Muscle of leg (tissue), 11 donors: ENCODE results near the gene PRKCE. TPM values are rescaled to one million over a fixed set of nuclear protein-coding genes. Genes with fewer than 3 reads are reported as not detected.
A peak's percentile ranks its signal among the peaks of the same experiment; 100 is the strongest.

Experiments used
- DNase-seq: peaks from one replicate; pipeline ENCODE4 v3.0.0; 2013
- H3K27ac ChIP-seq: one replicate; pipeline ENCODE4 v1.5.1; 2013; ENCODE audit warnings: mild to moderate bottlenecking, low read length, control low read depth
- H3K27me3 ChIP-seq: one replicate; pipeline ENCODE4 v1.6.1; 2013; ENCODE audit warnings: low read length; ENCODE audit not compliant: control insufficient read depth, insufficient read depth
- H3K36me3 ChIP-seq: one replicate; pipeline ENCODE4 v1.6.1; 2013; ENCODE audit warnings: low read length; ENCODE audit not compliant: control insufficient read depth, insufficient read depth
- H3K4me1 ChIP-seq: one replicate; pipeline ENCODE4 v1.6.1; 2013; ENCODE audit warnings: low read length; ENCODE audit not compliant: control insufficient read depth, insufficient read depth
- H3K4me3 ChIP-seq: one replicate; pipeline ENCODE4 v1.5.1; 2013; ENCODE audit warnings: low read length, control low read depth
- H3K9me3 ChIP-seq: replicated peaks from 2 replicates; pipeline ENCODE4 v1.6.1; 2013; ENCODE audit warnings: low read depth, low read length; ENCODE audit not compliant: control insufficient read depth
- WGBS: methylation state at CpG from one replicate; pipeline ENCODE4 v1.1.5; 2013; ENCODE audit warnings: missing lambda C conversion rate; ENCODE audit not compliant: insufficient coverage; 5-methylcytosine and 5-hydroxymethylcytosine counted together
- polyA plus RNA-seq, 8 donors: library from polyadenylated mRNA; unstranded; fragments of 120-200 nt; gene quantifications; one replicate each; pipeline versions ENCODE4 v1.2.1 to v1.2.3, GENCODE V29; 2013; ENCODE audit warnings: inconsistent platforms in 1 of 8, low replicate concordance in 1 of 8; ENCODE audit not compliant: insufficient read length in 8 of 8, insufficient read depth in 1 of 8
- total RNA-seq: library from RNA; stranded (reverse); fragments of 120-200 nt; gene quantifications from one replicate; pipeline ENCODE4 v1.2.4, GENCODE V29; 2013

The PRKCE gene
- total and polyA plus RNA-seq, 9 donors, result 3.5 to 8.6 (median 6.3) TPM

- WGBS, result 44% methylated on average over 2 of the region's 5 CpGs
- no peak overlapping the region for H3K27ac ChIP-seq
Observed at GRCh38 chr2:45818591-45818990, 167.1 kb downstream of the PRKCE start.

GRCh38 chr2:45820048-45820447 lies 168.6 kb downstream of the PRKCE start:
- 82% methylated on average over 3 of the region's 7 CpGs for WGBS
- Histone ChIP-seq H3K27me3 (no peaks in the 10 kb centered on the region), H3K4me3 (no peak overlapping the region), H3K36me3 (no peaks in the 10 kb centered on the region), H3K27ac (no peak overlapping the region), H3K9me3 (no peaks in the 10 kb centered on the region), H3K4me1 (peaks cover 26% of the 10 kb centered on the region)
- no peak for DNase-seq

More at GRCh38 chr2:45818591-45818990, 167.1 kb downstream of the PRKCE start:
- Histone ChIP-seq H3K4me3 (no peak overlapping the region), H3K27me3 (peaks cover 2% of the 10 kb centered on the region), H3K4me1 (peaks cover 30% of the 10 kb centered on the region), H3K36me3 (no peaks in the 10 kb centered on the region), H3K9me3 (no peaks in the 10 kb centered on the region)
- no peak for DNase-seq

- 70% methylated on average over 9 of the region's 9 CpGs for WGBS
- no peaks in the 10 kb centered on the region for H3K27me3 ChIP-seq
- no peaks in the 10 kb centered on the region for H3K36me3 ChIP-seq
- H3K27ac ChIP-seq, result no peak overlapping the region
- no peaks in the 10 kb centered on the region for H3K9me3 ChIP-seq
- DNase-seq, result no peak
- peaks cover 36% of the 10 kb centered on the region for H3K4me1 ChIP-seq
- H3K4me3 ChIP-seq, result no peak overlapping the region
Observed at GRCh38 chr2:45821558-45822271, 170.2 kb downstream of the PRKCE start.

GRCh38 chr2:45822272-45822630 lies 170.8 kb downstream of the PRKCE start:
- H3K27me3 ChIP-seq, result no peaks in the 10 kb centered on the region
- H3K4me1 ChIP-seq, result peaks cover 40% of the 10 kb centered on the region
- no peak for DNase-seq
- no peaks in the 10 kb centered on the region for H3K36me3 ChIP-seq
- no peak overlapping the region for H3K4me3 ChIP-seq
- H3K9me3 ChIP-seq, result no peaks in the 10 kb centered on the region
- no peak overlapping the region for H3K27ac ChIP-seq
- WGBS, result 17% methylated on average over 3 of the region's 5 CpGs

- Histone ChIP-seq H3K4me1 (peaks cover 40% of the 10 kb centered on the region), H3K9me3 (no peaks in the 10 kb centered on the region), H3K36me3 (no peaks in the 10 kb centered on the region), H3K4me3 (no peak overlapping the region), H3K27ac (no peak overlapping the region), H3K27me3 (no peaks in the 10 kb centered on the region)
- 44% methylated on average over 4 of the region's 4 CpGs for WGBS
- peak; percentile 90 for DNase-seq
Observed at GRCh38 chr2:45823723-45824206, 172.3 kb downstream of the PRKCE start.

- no peaks in the 10 kb centered on the region for H3K9me3 ChIP-seq
- no peak for DNase-seq
- no peaks in the 10 kb centered on the region for H3K27me3 ChIP-seq
- H3K4me1 ChIP-seq, result peaks cover 40% of the 10 kb centered on the region
- WGBS, result 100% methylated on average over 3 of the region's 6 CpGs
- H3K4me3 ChIP-seq, result no peak overlapping the region
- no peaks in the 10 kb centered on the region for H3K36me3 ChIP-seq
- H3K27ac ChIP-seq, result no peak overlapping the region
Observed at GRCh38 chr2:45825001-45825651, 173.7 kb downstream of the PRKCE start.

GRCh38 chr2:45826460-45826859 lies 175.0 kb downstream of the PRKCE start:
- WGBS, result 55% methylated on average over 6 of the region's 6 CpGs
- H3K27ac ChIP-seq, result peak overlapping the region; percentile 75

GRCh38 chr2:45826884-45827635 lies 175.6 kb downstream of the PRKCE start:
- WGBS, result 19% methylated on average over 5 of the region's 10 CpGs
- peak overlapping the region; percentile 75 for H3K27ac ChIP-seq
- peaks cover 10% of the 10 kb centered on the region for H3K9me3 ChIP-seq
- peaks cover 33% of the 10 kb centered on the region for H3K4me1 ChIP-seq
- no peaks in the 10 kb centered on the region for H3K36me3 ChIP-seq
- H3K4me3 ChIP-seq, result no peak overlapping the region
- DNase-seq, result peak; percentile 78
- H3K27me3 ChIP-seq, result no peaks in the 10 kb centered on the region

More at GRCh38 chr2:45826460-45826859, 175.0 kb downstream of the PRKCE start:
- Histone ChIP-seq H3K27me3 (no peaks in the 10 kb centered on the region), H3K9me3 (peaks cover 10% of the 10 kb centered on the region), H3K36me3 (no peaks in the 10 kb centered on the region), H3K4me1 (peaks cover 38% of the 10 kb centered on the region), H3K4me3 (no peak overlapping the region)
- peak; percentile 39 for DNase-seq

- Histone ChIP-seq H3K4me1 (peaks cover 11% of the 10 kb centered on the region), H3K36me3 (no peaks in the 10 kb centered on the region), H3K27me3 (no peaks in the 10 kb centered on the region), H3K4me3 (no peak overlapping the region), H3K9me3 (peaks cover 10% of the 10 kb centered on the region), H3K27ac (no peak overlapping the region)
- DNase-seq, result no peak
Observed at GRCh38 chr2:45830322-45830721, 178.8 kb downstream of the PRKCE start.

- Histone ChIP-seq H3K4me1 (peaks cover 10% of the 10 kb centered on the region), H3K27ac (no peak overlapping the region), H3K27me3 (no peaks in the 10 kb centered on the region), H3K4me3 (no peak overlapping the region), H3K9me3 (peaks cover 10% of the 10 kb centered on the region), H3K36me3 (no peaks in the 10 kb centered on the region)
- DNase-seq, result no peak
- no CpG with 5 or more reads among the region's 3 CpGs for WGBS
Observed at GRCh38 chr2:45833301-45833967, 182.0 kb downstream of the PRKCE start.
